Sigmoid colon (tissue), 4 donors: ENCODE results near the gene CTPS2.

Source experiments
- CTCF ChIP-seq, 4 experiments: fragments of 450-650 bp in 3 of 4; fragments of 200-600 bp in 1 of 4; IDR thresholded peaks; one replicate each; pipeline ENCODE4 v1.5.1; 2016 to 2019; ENCODE audit warnings: antibody characterized with exemption in 4 of 4, mild to moderate bottlenecking in 3 of 4, moderate library complexity in 2 of 4
- EP300 ChIP-seq, 4 donors: sonication (generic); formaldehyde crosslinking; IDR thresholded peaks; one replicate each; pipeline ENCODE4 v1.6.1; 2017; ENCODE audit warnings: antibody characterized with exemption in 4 of 4

- no peak for TF ChIP-seq CTCF (IDR thresholded peaks at IDR 0.05)
- TF ChIP-seq EP300 (IDR thresholded peaks at IDR 0.05), result no peak
These were observed 18.0 kb upstream of the CTPS2 start for GRCh38 chrX:16730450-16730849.
